ENCODE data around the gene BATF.

BATF gene

DNA sequence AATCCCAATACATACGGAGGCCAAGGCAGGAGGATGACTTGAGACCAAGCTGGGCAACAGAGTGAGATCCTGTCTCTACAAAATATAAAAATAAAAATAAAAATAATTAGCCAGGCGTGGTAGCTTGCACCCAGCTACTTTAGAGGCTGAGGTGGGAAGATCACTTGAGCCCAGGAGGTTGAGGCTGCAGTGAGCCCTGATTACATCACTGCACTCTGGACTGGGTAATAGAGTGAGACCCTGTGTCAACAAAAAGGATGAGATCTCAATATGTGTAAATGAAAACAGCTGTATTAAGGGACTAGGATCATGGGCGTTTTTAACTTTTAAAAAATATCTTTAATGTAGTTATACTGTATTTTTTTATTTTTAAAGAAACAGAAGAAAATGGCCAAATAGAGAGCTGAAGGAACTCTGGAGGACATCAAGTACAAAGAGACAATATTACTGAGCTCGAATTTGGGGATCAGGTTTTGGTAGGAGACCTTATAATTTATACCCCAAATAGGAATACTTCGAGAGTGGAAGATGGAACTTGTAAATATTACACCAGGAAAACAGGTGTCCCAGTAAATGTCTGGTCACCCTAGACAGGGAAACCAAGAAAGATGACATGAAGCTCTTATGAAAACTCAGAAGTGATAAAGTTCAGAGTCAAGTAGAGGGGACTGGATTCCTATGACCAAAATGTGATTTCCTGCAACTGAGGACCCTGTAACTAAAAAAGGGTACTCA, 13.1 kb downstream of the BATF start:
- no peak for DNase-seq

DNA sequence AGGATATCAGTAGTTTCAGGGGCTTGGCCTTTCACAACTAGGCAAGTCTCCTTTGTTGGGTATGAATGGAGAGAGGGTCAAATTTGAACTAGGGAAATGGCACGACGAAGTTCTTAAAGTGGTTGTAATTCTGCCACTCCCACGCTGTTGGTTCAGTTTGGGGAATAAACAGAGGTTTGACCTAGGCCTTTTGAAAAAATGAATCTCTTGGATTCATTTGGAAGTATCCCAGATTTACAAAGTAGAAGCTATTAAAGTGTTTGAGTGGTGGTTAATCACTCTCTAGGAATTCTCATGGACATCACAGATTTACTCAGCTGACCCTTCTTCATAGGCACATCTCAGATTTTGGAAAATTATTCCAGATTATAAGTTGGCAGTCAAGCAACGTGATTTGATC, 14.8 kb downstream of the BATF start:
- DNase-seq, result no peak

DNA sequence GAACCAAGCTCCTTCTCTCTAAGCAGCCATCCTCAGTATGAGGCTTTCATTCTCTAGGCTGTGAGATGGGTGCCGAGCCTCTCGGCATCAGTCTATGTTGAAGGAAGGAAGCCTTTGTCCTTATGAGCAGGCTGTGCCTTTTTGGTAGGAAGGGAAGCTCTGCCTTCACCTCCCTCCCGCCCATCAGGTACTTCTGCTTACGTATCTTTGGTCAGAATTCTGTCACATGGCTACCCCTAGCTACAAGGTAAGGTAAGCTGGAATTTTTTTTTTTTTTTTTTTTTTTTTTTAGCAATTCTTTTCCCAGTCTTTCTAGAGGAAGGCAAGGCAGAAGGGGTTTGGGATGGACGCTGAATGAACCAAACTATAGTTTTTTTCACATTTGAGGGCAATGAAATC, 16.9 kb downstream of the BATF start:
- no peak for DNase-seq

DNA sequence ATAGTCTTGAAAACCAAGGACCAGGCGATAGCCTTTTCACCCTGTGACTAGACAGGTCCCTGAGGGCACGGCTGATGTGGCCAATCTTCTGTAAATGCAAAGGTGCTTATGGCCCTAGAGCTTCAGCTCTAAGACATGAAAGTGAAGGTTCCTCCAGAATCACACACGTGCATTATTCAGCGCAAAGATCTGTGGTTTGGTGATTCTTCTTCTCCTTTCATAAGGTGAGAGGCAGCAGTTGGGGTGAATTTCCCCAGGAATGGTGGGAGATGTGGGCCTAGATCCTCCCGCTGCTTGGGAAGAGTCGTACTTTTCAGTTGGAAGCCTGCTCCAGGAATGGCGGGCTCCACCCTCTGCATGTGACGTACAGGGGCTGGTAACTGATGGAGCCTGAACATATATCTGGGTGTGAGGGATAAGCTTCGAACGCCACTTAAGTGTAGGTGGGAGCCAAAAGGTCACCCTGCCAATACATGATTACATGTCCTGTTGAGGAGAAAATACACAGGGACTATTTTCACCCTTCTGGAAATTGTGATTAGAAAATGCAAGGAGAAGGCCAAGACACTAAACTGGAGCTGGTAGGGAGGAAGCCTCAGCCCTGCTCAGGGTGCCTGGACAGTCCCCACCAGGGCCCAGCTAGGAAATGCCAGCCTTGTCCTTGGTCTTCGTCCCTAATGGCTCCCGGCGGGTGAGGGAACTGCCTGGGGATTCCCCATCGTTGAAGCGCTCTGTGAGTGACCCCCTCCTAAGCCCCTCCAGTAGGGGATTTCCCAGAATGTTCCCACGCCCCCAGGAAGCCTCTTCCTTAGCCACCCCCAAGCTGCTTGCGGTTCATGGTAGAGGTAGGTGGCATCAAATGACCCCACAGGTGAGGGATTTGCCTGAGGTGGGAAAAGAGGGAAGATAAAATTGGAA, 17.6 kb downstream of the BATF start:
- peak; percentile 68 for DNase-seq

DNA sequence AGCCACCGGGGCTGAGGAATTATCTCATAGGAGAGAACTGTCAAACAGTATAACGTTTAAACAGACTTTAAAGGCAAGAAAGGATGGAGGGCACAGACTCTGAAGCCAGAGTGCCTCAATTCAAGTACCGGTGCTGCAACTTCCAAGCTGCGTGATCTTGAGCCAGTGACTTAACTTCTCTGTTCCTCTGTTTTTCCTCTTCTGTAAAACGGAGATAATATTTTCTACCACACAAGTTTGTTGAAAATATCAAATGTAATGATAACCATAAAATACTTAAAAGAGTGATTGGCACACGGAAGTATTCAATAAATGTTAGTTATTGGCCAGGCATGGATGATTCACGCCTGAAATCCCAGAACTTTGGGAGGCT, 18.2 kb downstream of the BATF start:
- no peak for DNase-seq

DNA sequence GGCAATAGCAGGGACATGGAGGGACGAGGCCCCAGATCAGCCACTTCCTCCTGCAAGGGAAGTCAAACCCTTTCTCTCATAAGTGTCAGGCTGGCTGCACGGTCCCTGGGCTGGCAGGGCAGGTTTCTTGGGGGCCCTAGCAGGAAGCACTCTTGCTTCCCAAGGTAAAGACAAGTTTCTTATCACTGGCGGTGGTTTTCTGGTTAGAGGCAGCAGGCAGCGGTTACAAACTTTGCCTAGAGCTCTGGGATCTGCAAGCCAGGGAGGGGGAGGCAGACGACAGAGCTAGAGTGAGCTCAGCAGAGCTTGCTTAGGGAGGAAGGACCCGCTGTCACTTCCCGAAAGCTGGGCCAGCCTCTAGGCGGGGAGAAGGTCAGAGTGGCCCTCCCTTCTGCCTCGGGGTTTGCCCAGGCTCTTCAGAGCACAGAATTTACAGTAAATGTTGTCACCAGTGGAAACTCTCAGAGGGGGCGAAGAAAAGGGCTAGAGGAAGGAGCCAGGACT, 20.4 kb downstream of the BATF start:
- DNase-seq, result peak; percentile 97

DNA sequence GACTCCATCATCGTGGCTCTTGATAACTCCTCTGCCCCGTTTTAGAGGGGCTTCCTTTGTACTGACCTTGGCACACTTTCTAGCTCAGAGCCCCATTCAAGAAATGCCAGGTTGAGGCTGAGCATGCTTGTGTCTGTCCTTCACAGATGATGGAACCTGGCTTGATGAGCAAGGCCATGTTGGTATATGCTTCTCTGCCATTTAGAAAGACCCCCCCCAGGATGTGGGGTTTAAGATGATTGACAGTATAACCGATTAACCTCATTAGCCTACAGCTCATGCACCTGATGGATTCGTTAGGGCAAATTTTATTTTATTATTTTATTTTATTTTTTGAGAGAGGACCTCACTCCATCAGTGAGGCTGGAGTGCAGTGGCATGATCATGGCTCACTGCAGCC, 21.0 kb downstream of the BATF start:
- no peak for DNase-seq

DNA sequence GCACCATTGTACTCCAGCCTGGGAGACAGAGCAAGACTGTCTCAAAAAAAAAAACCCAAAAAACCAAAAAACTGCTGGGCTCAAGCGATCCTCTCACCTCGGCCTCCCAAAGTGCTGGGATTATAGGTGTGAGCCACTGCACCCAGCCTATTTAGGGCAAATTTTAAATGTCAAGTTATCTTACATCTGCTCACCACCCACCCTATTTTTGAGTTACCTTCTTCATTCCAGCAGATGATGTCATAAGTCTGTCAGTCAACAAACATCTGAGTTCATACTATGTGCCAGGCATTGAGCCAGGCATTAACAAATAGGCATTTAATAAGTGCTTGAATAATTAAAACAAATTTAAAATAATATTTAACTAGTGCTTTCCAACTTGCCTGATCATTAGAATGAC, 21.5 kb downstream of the BATF start:
- no peak for DNase-seq

DNA sequence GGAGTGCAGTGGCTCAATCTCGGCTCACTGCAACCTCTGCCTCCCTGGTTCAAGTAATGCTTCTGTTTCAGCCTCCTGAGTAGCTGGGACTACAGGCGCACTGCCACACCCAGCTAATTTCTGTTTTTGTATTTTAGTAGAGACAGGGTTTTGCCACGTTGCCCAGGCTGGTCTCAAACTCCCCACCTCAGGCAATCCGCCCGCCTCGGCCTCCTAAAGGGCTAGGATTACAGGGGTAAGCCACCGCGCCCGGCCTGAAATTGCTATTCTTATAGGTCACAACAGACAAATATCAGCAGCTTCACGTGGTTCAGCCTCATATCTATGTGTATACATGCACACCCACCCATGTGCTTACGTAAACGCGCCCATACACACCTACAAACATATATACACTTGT, 23.6 kb downstream of the BATF start:
- no peak for DNase-seq

DNA sequence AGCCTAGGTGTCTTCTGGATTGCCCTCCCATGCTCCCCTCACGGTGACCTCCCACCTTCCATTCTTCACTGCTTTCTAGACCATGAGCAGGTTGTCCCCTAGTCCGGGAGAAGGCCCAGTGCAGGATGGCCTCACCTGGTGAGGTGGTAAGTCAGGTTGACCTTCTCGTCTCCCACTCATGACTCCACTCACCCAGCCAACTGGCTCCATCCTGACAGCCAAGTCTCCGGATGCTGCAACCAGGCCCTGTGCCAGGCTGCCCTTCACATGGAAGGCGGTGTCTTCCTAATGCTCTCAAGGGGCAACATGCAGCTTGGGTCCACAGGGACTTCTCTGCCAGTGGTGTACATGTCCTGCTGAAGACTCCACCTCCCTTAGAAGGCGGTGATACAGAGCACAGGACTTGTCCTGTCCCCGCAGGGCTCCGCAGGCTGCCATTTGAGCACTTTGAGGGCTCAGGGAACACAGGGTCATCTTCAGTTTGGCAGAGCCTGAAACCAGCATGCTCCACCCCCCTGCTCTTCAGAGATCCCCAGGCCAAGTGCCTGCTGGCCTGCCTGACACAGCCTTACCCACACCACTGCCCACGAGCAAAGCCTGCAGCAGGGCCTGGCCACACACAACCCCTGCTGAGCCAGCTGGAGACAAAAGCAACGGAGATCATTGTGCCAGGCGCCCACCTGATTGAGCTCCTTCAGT, 25.4 kb downstream of the BATF start:
- DNase-seq, result no peak

DNA sequence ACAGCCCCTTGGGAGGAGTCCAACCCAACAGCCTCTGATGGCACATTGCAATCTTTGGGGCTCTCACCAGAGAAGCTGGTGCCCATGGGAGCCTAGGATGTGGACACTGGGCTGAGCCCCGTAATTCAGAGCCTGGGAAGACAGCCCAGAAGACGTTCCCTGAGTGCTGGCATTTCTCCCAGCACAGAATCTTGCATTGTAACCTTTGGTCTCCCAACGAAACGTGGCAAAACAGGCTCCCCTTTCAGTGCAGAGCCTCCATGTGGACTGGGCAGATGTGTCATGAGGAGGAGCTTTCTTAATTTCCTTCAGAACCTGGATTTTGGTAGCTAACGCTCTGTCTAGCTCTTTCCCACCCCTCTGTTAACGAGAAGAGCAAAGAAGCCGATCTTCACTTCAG, 26.3 kb downstream of the BATF start:
- DNase-seq, result no peak

DNA sequence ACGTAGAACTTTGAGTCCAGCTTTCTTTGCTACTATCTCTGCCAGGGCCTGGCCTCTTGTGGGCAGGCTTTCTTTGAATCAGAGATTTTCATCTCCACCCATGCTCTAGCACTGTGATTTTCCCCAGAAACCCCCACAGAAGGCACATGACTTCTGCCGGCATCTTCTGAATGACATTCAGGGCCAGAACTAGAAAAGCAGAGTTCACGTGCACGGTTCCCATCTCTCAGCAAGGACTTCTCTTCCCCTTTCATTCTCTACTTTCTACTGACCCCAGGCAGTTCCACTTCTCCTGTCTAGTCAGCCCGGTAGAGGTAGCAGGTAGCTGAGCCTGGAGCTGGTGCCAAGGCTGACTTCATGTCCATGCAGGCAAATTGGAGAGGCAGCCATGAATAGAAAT, 26.9 kb downstream of the BATF start:
- peak; percentile 91 for DNase-seq

DNA sequence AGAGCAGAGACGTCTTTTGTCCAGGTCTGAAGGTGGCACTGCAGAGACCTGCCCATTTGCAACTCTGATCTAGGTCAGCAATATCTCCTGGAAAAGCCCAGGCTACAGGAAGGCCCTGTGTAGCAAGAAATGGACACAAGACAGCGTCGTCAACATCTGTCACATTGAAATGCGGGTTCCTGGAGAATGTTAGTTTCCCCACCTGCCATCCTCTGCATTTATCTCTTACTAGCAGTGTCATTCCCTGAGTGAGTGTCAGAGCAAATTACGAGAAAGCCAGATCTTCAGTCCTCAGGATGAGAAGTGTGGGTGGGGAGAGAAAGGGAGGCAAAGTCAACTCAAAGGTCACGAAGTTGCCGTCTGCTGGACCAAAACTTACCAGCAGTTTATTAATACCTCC, 28.8 kb downstream of the BATF start:
- no peak for DNase-seq

DNA sequence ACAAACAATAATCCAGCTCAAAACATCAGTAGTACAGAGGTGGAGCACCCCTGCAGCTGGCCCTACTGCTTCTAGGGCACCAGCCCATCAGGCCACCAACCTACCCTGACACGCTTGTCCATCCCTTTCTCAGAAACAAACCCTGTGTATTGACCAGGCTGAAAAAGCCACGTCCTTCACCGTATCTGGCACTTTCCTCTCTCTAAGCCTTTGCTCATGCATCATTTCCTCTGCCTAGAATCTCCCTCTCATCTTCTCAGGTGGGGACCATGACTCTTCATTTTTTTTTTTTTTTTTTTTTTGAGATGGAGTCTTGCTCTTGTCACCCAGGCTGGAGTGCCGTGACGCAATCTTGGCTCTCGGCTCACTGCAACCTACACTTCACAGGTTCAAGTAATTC, 30.9 kb downstream of the BATF start:
- DNase-seq, result no peak

DNA sequence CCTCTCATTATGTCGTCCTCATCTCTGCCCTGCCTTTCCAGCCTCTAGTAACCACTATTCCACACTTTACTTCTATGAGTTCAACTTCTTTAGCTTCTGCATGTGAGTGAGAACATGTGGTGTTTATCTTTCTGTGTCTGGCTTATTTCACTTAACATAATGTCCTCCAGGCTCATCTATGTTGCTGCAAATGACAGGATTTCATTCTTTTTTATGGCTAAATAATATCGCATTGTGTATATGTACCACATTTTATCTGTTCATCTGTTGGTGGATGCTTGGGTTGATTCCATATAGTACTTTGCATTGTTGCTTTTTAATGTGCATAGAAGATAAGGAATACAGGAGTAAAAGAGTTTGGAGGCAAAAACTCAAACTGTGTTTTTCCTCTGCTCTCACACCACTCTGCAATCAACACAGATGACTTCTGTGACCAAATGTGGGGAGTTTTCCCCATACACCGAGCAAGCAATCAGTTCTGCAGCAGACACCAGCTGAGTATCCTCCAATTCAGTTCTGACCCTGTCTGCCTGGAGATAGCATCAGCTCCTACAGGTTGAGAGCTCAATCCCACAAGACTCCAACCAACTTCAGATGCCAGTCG, 31.6 kb downstream of the BATF start:
- no peak for DNase-seq

DNA sequence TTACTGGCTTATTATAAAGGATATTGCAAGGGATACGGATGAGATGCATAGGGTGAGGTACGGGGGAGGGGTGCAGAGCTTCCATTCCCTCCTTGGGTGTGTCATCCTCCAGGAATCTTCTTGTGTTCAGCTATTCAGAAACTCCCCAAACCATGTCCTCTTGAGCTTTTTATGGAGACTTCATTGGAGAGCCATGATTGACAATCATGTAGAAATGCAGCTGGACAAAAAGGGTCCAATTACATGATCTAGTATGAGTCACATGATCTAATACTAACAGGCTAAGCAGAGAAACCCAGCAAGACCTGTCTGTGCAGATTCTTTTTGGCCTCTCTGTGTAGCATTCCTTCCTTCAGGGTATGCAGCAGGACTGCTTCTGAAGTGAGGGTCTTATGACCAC, 32.2 kb downstream of the BATF start:
- no peak for DNase-seq

DNA sequence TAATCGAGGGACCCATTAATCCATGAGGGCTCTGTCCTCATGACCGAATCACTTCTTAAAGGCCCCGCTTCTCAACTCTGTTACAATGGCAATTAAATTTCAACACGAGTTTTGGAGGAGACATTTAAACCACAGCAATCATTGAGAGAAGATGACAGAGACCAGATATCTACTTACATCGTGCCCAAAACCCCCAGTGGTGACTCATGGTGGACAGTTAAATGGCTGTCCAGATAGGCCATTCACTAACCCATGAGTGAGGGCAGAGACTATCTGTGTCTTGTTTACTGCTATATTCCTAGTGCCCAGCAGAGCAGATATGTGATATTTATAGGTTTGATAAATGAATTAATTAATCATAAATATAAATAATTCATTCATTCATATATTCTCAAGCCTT, 36.2 kb downstream of the BATF start:
- DNase-seq, result peak; percentile 56

DNA sequence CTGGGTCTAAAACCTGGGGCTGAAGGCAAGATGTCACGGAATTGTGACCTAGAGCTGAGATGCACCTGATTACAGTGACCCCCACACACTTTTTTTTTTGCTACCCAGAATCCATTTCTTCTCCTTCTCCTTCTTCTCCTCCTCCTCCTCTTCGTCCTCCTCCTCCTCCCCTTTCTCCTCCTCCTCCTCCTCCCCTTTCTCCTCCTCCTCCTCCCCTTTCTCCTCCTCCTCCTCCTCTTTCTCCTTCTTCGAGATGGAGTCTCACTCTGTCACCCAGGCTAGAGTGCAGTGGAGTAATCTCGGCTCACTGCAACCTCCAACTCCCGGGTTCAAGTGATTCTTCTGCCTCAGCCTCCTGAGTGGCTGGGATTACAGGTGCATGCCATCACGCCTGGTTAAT, 36.8 kb downstream of the BATF start:
- no peak for DNase-seq

DNA sequence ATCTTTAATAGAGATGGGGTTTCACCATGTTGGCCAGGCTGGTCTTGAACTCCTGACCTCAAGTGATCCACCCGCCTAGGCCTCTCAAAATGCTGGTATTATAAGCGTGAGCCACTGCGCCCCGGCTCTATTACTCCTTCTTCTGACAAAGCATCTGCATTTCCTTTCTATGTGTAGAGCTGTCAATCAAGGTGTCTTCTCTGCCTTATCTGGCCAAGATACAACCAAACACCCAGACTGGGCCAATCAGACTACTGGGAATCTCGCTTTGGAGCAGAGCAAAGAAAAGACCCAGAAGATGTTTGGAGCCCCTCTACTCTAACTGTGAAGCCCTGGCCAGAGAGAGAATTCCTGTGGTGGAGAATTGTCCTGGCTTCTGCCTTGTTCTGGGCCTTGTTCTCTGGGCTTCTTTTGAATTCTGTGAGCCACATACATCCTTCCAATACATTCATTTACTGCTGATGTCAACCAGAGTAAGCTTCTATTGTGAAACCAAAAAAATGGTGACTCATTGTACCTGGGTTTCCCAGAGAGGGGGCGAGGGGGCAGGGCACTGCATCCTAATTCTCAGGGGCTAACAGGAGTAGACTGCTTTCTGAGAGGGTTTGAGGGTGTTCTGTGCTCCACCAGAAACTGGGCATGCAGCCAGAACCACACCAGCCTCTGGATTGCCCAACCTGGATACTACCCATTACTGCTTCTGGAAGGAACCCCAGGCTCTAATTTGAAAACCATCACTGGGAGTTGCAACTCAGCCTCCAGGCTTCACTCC, 37.4 kb downstream of the BATF start:
- DNase-seq, result peak; percentile 66

DNA sequence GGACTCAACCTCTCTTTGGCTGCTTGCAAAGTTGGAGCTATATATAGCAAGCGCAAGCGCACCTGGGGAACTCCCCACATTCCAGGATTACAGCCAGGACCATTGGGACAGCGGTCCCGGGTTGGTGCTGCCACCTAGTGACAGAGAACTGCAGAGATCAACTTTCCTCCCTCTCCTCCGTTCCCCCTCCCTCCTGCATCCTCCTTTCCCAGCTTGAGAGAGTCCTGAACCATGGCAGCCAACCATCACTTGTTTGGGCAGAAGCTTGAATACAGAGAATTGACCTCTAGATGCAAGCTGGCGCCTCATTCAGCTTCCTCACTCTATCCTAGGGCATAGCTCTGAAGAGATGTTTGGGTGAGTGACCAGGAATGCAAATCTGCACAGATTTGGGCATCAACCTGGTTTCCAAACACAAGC, 38.8 kb downstream of the BATF start:
- peak; percentile 61 for DNase-seq

DNA sequence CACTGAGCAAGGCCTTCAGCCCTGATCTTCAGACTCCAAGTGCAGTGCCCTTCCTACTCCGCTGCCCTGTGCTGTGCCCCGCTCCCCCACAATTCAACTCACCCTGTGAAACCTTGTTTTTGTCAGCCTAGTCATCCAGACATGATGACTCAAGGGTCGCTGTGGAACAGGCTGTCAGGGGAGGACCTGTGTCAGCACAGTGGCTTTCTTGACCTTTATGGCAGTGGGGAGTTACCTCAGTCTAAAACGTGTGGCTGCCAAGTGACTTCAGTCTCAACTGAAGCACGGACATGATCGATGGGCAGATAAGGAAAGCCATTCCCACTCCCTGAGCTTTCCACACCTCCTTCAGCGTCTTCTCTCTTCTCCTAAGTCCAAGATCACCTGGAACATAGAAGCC, 39.8 kb downstream of the BATF start:
- DNase-seq, result peak; percentile 35

DNA sequence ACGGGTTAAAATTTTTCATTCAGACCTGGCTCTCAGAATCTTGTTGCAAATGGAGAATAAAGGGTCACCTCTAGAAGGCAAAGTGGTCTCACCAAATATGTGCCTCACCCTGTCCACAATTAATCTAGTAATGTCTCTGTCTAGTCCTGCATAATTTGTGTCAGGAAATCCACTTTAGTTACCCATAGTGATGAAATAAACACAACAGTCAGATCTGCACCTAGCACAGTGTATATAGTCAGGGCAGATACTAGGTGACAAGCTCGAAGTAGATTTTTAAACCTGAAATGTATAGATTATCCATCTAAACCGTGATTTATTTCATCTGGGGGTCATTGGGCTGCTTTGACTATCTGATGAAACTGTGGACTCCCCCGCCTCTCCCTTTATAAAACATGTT, 40.2 kb downstream of the BATF start:
- no peak for DNase-seq
